SK-N-SH (cell line): ENCODE results near the gene EZR. TPM values are rescaled to one million over a fixed set of nuclear protein-coding genes. Genes with fewer than 3 reads are reported as not detected.

Experiments
- CTCF ChIA-PET: fragments of 300-600, 350-600 bp; formaldehyde crosslinking; extraction: SDS; loops from one replicate; lab custom pipeline; 2021; lab: Yijun Ruan, JAX
- POLR2A ChIA-PET: fragments of 350-600 bp; sonication (Branson Sonifier 250); formaldehyde crosslinking; extraction: SDS; loops from one replicate; lab custom pipeline; 2020; ENCODE audit warnings: antibody characterized with exemption, inconsistent platforms; lab: Yijun Ruan, JAX
- DNase-seq: peaks from one replicate; pipeline ENCODE4 v3.0.0; 2012
- H2AFZ ChIP-seq: fragments of 200-600 bp; sonication (generic); 2 replicates; pipeline ENCODE4 v1.8.1; 2016; ENCODE audit warnings: antibody characterized with exemption, mild to moderate bottlenecking, low read depth
- H3F3A ChIP-seq: fragments of 200-600 bp; sonication (generic); replicated peaks from 2 replicates; pipeline ENCODE3; 2016; ENCODE audit warnings: antibody characterized with exemption, mild to moderate bottlenecking; ENCODE audit not compliant: insufficient read depth
- H3K27ac ChIP-seq, 2 experiments: fragments of 200-500 bp in 1 of 2; fragments of 200-600 bp in 1 of 2; sonication (Bioruptor generic) in 1 of 2; sonication (generic), shearing (Covaris generic) in 1 of 2; 2 replicates each; pipeline versions ENCODE4 v1.5.1 to v1.6.1; 2014 to 2016; ENCODE audit warnings: low read depth in 2 of 2, inconsistent platforms in 1 of 2, low read length in 1 of 2, mild to moderate bottlenecking in 1 of 2, mixed read lengths in 1 of 2
- H3K27me3 ChIP-seq: fragments of 200-600 bp; sonication (generic), shearing (Covaris generic); 2 replicates; pipeline ENCODE4 v1.6.1; 2016; ENCODE audit warnings: mixed run types; ENCODE audit not compliant: insufficient read depth
- H3K36me3 ChIP-seq, 2 experiments: fragments of 200-500 bp in 1 of 2; fragments of 200-600 bp in 1 of 2; sonication (Bioruptor generic) in 1 of 2; sonication (generic) in 1 of 2; replicated peaks in 1 of 2; 2 replicates each; pipeline versions ENCODE3 to v1.5.1; 2014 to 2016; ENCODE audit warnings: low read length in 1 of 2, mild to moderate bottlenecking in 1 of 2; ENCODE audit not compliant: insufficient read depth in 2 of 2, control insufficient read depth in 1 of 2
- H3K4me1 ChIP-seq, 2 experiments: fragments of 200-500 bp in 1 of 2; fragments of 200-600 bp in 1 of 2; sonication (Bioruptor generic) in 1 of 2; sonication (generic), shearing (Covaris generic) in 1 of 2; 2 replicates each; pipeline versions ENCODE4 v1.5.1 to v1.6.1; 2014 to 2016; ENCODE audit warnings: low read depth in 1 of 2, low read length in 1 of 2, mixed run types in 1 of 2; ENCODE audit not compliant: insufficient read depth in 2 of 2, control insufficient read depth in 1 of 2
- H3K4me2 ChIP-seq: fragments of 200-600 bp; sonication (generic), shearing (Covaris generic); 2 replicates; pipeline ENCODE4 v1.6.1; 2017; ENCODE audit warnings: mixed run types
- H3K4me3 ChIP-seq, 2 experiments: fragments of 200-500 bp in 1 of 2; fragments of 200-600 bp in 1 of 2; sonication (Bioruptor generic) in 1 of 2; sonication (generic), shearing (Covaris generic) in 1 of 2; 2 replicates each; pipeline versions ENCODE4 v1.5.1 to v1.8.1; 2014 to 2016; ENCODE audit warnings: low read depth in 2 of 2, inconsistent platforms in 1 of 2, low read length in 1 of 2, mild to moderate bottlenecking in 1 of 2, mixed read lengths in 1 of 2, moderate library complexity in 1 of 2
- H3K79me2 ChIP-seq: fragments of 200-600 bp; sonication (generic); 2 replicates; pipeline ENCODE4 v1.8.1; 2017; ENCODE audit warnings: mild to moderate bottlenecking; ENCODE audit not compliant: insufficient read depth
- H3K9ac ChIP-seq: fragments of 200-600 bp; sonication (generic); 2 replicates; pipeline ENCODE4 v1.6.1; 2017; ENCODE audit warnings: mixed run types
- H3K9me2 ChIP-seq: fragments of 200-600 bp; sonication (generic); 2 replicates; pipeline ENCODE4 v1.6.1; 2017; ENCODE audit warnings: mixed run types
- H3K9me3 ChIP-seq: fragments of 200-600 bp; sonication (generic); 2 replicates; pipeline ENCODE4 v1.6.1; 2017; ENCODE audit warnings: mixed run types, mild to moderate bottlenecking, moderate library complexity
- H4K20me1 ChIP-seq: fragments of 200-600 bp; sonication (generic); 2 replicates; pipeline ENCODE4 v1.6.1; 2017; ENCODE audit warnings: mild to moderate bottlenecking, mixed run types; ENCODE audit not compliant: insufficient read depth
- FOSL2 ChIP-seq: IDR thresholded peaks from 2 replicates; pipeline ENCODE4 v1.4.0; 2012; ENCODE audit warnings: low read depth, mild to moderate bottlenecking, moderate library complexity, borderline replicate concordance
- FOXJ3 ChIP-seq: sonication (generic); formaldehyde crosslinking; IDR thresholded peaks from 2 replicates; pipeline ENCODE4 v1.5.1; 2020; ENCODE audit warnings: mild to moderate bottlenecking, missing genetic modification reagents
- FOXM1 ChIP-seq: IDR thresholded peaks from 2 replicates; pipeline ENCODE4 v1.4.0; 2012; ENCODE audit warnings: low read depth, mild to moderate bottlenecking
- GABPA ChIP-seq: IDR thresholded peaks from 2 replicates; pipeline ENCODE4 v1.4.0; 2012; ENCODE audit warnings: low read depth, mild to moderate bottlenecking
- JUND ChIP-seq: IDR thresholded peaks from 2 replicates; pipeline ENCODE4 v1.4.0; 2012
- MEF2A ChIP-seq: IDR thresholded peaks from 2 replicates; pipeline ENCODE4 v1.4.0; 2012; ENCODE audit warnings: low read depth, borderline replicate concordance
- NFIC ChIP-seq: IDR thresholded peaks from 2 replicates; pipeline ENCODE4 v1.4.0; 2012; ENCODE audit warnings: borderline replicate concordance
- POLR2AphosphoS5 ChIP-seq: IDR thresholded peaks from 2 replicates; pipeline ENCODE4 v1.6.1; 2012; ENCODE audit warnings: low read depth, low read length
- RAD21 ChIP-seq: IDR thresholded peaks from 2 replicates; pipeline ENCODE4 v1.6.1; 2012; ENCODE audit warnings: mild to moderate bottlenecking, low read length
- RXRA ChIP-seq: IDR thresholded peaks from 2 replicates; pipeline ENCODE4 v1.4.0; 2012; ENCODE audit warnings: low read depth, mild to moderate bottlenecking, borderline replicate concordance
- SIN3A ChIP-seq: IDR thresholded peaks from 2 replicates; pipeline ENCODE4 v1.6.1; 2012; ENCODE audit warnings: low read depth, mild to moderate bottlenecking, low read length, moderate library complexity, borderline replicate concordance
- SMC3 ChIP-seq: IDR thresholded peaks from 2 replicates; pipeline ENCODE4 v1.6.1; 2012; ENCODE audit warnings: low read depth, low read length, improper control_type of control experiment
- TCF12 ChIP-seq: IDR thresholded peaks from 2 replicates; pipeline ENCODE4 v1.4.0; 2012
- YY1 ChIP-seq: IDR thresholded peaks from 2 replicates; pipeline ENCODE4 v1.4.0; 2012; ENCODE audit warnings: low read depth, mild to moderate bottlenecking
- WGBS: methylation state at CpG from one replicate; pipeline ENCODE4 v1.1.6; 2017; ENCODE audit warnings: low lambda C conversion rate; 5-methylcytosine and 5-hydroxymethylcytosine counted together
- polyA plus RNA-seq, 3 experiments: library from polyadenylated mRNA; depleted of rRNA; stranded (reverse); fragments of >200 nt; gene quantifications; 2 replicates each; pipeline ENCODE4 v1.2.3, GENCODE V29; 2012
- TF ChIP-seq, protein P1 (sequence below): fragments of 150-350 bp; IDR thresholded peaks from 2 replicates; pipeline ENCODE4 v1.6.1; 2017; ENCODE audit warnings: antibody characterized with exemption, low read length, low read depth, borderline replicate concordance
- TF ChIP-seq, protein P2 (sequence below): IDR thresholded peaks from 2 replicates; pipeline ENCODE4; 2012
- TF ChIP-seq, protein P3 (sequence below): fragments of 150-350 bp; IDR thresholded peaks from 2 replicates; pipeline ENCODE4 v1.6.1; 2016; ENCODE audit warnings: mild to moderate bottlenecking, low read depth, low read length
- TF ChIP-seq, protein P4 (sequence below): IDR thresholded peaks from 2 replicates; pipeline ENCODE4 v1.4.0; 2012; ENCODE audit warnings: low read depth, borderline replicate concordance

EZR gene
- polyA plus RNA-seq, 1 of the 3 experiments (the other 2 are of a cell fraction), result 92.0 TPM

DNA sequence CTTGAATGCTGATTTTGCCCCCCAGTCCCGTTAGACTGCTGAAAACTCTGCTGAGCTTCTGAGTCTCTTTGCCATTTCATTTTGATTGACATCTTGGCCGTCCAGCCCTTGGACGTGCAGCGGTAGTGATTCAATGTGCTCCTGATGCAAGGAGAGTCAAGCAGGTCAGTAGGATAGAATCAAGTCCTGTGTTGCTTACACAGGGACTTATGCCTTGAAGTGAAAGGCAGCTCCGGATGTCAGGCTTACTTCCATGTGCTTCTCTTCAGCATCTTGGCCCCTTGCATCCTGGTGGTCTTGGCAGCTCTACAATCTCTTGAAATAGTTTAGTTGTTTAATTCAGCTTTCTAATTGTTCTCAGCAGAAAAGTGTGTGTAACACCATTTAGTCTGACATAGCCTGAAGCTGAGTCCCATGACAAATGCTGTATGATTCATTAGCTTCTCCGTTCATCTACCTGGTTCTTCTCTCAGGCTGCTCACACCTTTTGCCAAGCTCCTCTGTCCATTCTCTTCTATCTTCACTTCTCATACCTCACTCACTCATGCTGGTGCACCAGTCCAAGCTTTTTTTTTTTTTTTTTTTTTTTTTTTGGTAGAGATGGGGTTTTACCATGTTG lies 76.0 kb downstream of the EZR start:
- Histone ChIP-seq H3K4me1 (peaks cover 3 to 4% of the 10 kb centered on the region in 2 experiments; a peak in 2 of 4 replicates), H3K9ac (no peak overlapping the region), H4K20me1 (no peaks in the 10 kb centered on the region), H3K79me2 (no peaks in the 10 kb centered on the region), H3K9me2 (no peaks in the 10 kb centered on the region), H3K4me2 (no peak overlapping the region), H2AFZ (no peak overlapping the region), H3K4me3 (no peak overlapping the region), H3K27ac (no peak overlapping the region), H3F3A (no peaks in the 10 kb centered on the region), H3K9me3 (no peaks in the 10 kb centered on the region; the same call in 1 of the 2 replicates), H3K27me3 (no peaks in the 10 kb centered on the region), H3K36me3 (peaks cover 0 to 4% of the 10 kb centered on the region in 2 experiments)
- DNase-seq, result no peak
- POLR2A ChIA-PET, result no interaction called here
- CTCF ChIA-PET, result interaction anchor here (0.7 to 2.0 kb wide), 5 partner anchors 9 to 361 kb away, joined by 3 to 7 read pairs (median 3); no protein-coding TSS in a partner anchor
- TF ChIP-seq RAD21 (no peak), MEF2A (no peak)
- WGBS, result 97% methylated on average over 6 of the region's 6 CpGs

DNA sequence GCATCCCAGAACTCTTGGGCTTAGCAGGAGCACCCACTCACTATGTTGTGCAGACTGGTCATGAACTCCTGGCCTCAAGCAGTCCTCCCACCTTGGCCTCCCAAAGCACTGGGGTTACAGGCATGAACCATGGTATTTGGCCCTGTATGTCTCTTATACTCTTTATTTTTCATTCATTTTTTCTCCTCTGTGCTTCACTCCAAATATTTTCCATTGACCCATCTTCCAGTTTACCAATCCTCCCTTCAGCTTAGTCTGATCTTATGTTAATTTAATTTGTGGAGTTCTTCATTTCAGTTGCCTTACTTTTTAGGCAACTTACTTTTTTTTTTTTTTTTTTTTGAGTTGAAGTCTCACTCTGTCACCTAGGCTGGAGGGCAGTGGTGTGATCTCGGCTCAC lies 79.5 kb downstream of the EZR start:
- DNase-seq, result no peak
- H3K4me2 ChIP-seq, result no peak overlapping the region
- POLR2A ChIA-PET, result no interaction called here
- H3K4me3 ChIP-seq, result no peak overlapping the region
- H3K9me3 ChIP-seq, result no peaks in the 10 kb centered on the region; the same call in 1 of the 2 replicates
- TF ChIP-seq SMC3 (no peak), POLR2AphosphoS5 (no peak), FOSL2 (no peak), FOXJ3 (CRISPR knock-in tag) (no peak), JUND (no peak), YY1 (no peak), GABPA (no peak), TCF12 (no peak), NFIC (no peak), RXRA (no peak), FOXM1 (no peak), SIN3A (no peak)
- TF ChIP-seq, protein P1, sequence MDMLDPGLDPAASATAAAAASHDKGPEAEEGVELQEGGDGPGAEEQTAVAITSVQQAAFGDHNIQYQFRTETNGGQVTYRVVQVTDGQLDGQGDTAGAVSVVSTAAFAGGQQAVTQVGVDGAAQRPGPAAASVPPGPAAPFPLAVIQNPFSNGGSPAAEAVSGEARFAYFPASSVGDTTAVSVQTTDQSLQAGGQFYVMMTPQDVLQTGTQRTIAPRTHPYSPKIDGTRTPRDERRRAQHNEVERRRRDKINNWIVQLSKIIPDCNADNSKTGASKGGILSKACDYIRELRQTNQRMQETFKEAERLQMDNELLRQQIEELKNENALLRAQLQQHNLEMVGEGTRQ, result no peak
- TF ChIP-seq, protein P2, sequence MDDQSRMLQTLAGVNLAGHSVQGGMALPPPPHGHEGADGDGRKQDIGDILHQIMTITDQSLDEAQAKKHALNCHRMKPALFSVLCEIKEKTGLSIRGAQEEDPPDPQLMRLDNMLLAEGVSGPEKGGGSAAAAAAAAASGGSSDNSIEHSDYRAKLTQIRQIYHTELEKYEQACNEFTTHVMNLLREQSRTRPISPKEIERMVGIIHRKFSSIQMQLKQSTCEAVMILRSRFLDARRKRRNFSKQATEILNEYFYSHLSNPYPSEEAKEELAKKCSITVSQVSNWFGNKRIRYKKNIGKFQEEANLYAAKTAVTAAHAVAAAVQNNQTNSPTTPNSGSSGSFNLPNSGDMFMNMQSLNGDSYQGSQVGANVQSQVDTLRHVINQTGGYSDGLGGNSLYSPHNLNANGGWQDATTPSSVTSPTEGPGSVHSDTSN, result no peak
- TF ChIP-seq, protein P3, sequence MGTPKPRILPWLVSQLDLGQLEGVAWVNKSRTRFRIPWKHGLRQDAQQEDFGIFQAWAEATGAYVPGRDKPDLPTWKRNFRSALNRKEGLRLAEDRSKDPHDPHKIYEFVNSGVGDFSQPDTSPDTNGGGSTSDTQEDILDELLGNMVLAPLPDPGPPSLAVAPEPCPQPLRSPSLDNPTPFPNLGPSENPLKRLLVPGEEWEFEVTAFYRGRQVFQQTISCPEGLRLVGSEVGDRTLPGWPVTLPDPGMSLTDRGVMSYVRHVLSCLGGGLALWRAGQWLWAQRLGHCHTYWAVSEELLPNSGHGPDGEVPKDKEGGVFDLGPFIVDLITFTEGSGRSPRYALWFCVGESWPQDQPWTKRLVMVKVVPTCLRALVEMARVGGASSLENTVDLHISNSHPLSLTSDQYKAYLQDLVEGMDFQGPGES, result no peak
- TF ChIP-seq, protein P4, sequence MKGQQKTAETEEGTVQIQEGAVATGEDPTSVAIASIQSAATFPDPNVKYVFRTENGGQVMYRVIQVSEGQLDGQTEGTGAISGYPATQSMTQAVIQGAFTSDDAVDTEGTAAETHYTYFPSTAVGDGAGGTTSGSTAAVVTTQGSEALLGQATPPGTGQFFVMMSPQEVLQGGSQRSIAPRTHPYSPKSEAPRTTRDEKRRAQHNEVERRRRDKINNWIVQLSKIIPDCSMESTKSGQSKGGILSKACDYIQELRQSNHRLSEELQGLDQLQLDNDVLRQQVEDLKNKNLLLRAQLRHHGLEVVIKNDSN, result no peak
- H4K20me1 ChIP-seq, result no peaks in the 10 kb centered on the region
- no peaks in the 10 kb centered on the region for H3K9me2 ChIP-seq
- peaks cover 0 to 4% of the 10 kb centered on the region in 2 experiments for H3K36me3 ChIP-seq
- H3K27ac ChIP-seq, result no peak overlapping the region
- H3K4me1 ChIP-seq, result peaks cover 6% of the 10 kb centered on the region in 2 experiments; a peak in 2 of 4 replicates
- H2AFZ ChIP-seq, result no peak overlapping the region
- CTCF ChIA-PET, result interaction anchor here (0.7 kb wide), 1 partner anchor 252 kb away, joined by 3 read pairs; no protein-coding TSS in a partner anchor
- H3K9ac ChIP-seq, result no peak overlapping the region
- WGBS, result 58% methylated on average over 1 of the region's 1 CpG
- H3F3A ChIP-seq, result no peaks in the 10 kb centered on the region
- no peaks in the 10 kb centered on the region for H3K79me2 ChIP-seq
- H3K27me3 ChIP-seq, result no peaks in the 10 kb centered on the region
